ENCODE data around the gene DMD. TPM values are rescaled to one million over a fixed set of nuclear protein-coding genes. Genes with fewer than 3 reads are reported as not detected.

DMD gene
- total and polyA plus RNA-seq, 2 experiments from 2014 or later: 73.5 to 90.7 TPM

- no peak for DNase-seq (ENCODE audit: low read depth in 1 of 2, low spot score in 1 of 2)
- H3K27ac ChIP-seq: no peak overlapping the region
- no peak overlapping the region for H3K4me3 ChIP-seq
- H3K4me1 ChIP-seq (ENCODE audit: low read depth): no peaks in the 10 kb centered on the region
- no peaks in the 10 kb centered on the region for H3K36me3 ChIP-seq
- H3K27me3 ChIP-seq: no peaks in the 10 kb centered on the region
- no peaks in the 10 kb centered on the region for H3K9me3 ChIP-seq (ENCODE audit: low read depth)
- TF ChIP-seq, protein P1, sequence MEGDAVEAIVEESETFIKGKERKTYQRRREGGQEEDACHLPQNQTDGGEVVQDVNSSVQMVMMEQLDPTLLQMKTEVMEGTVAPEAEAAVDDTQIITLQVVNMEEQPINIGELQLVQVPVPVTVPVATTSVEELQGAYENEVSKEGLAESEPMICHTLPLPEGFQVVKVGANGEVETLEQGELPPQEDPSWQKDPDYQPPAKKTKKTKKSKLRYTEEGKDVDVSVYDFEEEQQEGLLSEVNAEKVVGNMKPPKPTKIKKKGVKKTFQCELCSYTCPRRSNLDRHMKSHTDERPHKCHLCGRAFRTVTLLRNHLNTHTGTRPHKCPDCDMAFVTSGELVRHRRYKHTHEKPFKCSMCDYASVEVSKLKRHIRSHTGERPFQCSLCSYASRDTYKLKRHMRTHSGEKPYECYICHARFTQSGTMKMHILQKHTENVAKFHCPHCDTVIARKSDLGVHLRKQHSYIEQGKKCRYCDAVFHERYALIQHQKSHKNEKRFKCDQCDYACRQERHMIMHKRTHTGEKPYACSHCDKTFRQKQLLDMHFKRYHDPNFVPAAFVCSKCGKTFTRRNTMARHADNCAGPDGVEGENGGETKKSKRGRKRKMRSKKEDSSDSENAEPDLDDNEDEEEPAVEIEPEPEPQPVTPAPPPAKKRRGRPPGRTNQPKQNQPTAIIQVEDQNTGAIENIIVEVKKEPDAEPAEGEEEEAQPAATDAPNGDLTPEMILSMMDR (IDR thresholded peaks at IDR 0.05; ENCODE audit: low read depth, low read length): no peak
Measured at GRCh38 chrX:32443841-32444240, 767.5 kb downstream of the DMD start.

- Histone ChIP-seq H3K27ac (no peak overlapping the region), H3K9me3 (ENCODE audit: low read depth) (no peaks in the 10 kb centered on the region), H3K36me3 (no peaks in the 10 kb centered on the region), H3K4me3 (no peak overlapping the region), H3K4me1 (ENCODE audit: low read depth) (no peaks in the 10 kb centered on the region), H3K27me3 (no peaks in the 10 kb centered on the region)
- TF ChIP-seq, protein P1 (IDR thresholded peaks at IDR 0.05; ENCODE audit: low read depth, low read length): no peak
- DNase-seq (ENCODE audit: low read depth in 1 of 2, low spot score in 1 of 2): no peak
Measured at GRCh38 chrX:32421266-32421665, 790.1 kb downstream of the DMD start.

DNA sequence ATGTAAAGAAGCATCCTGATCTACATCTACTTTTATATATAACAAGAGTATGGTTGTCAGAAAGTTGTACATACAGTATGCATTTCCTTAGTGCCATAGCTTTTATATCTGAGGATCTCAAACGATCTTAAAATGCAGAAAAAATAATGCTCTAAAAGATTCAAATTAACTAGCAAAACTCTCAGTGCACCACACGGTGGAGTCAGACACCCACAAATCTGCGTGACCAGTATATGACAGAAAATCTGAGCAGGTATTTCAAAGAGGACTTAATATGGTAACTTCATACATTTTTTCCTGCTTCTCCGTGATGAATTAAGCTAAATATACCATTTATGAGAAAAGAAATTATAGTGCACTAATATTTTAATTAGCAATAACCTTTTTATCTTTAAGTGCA is 803.0 kb downstream of the DMD start:
- Histone ChIP-seq H3K9me3 (ENCODE audit: low read depth) (no peaks in the 10 kb centered on the region), H3K27me3 (no peaks in the 10 kb centered on the region), H3K36me3 (no peaks in the 10 kb centered on the region), H3K27ac (no peak overlapping the region), H3K4me3 (no peak overlapping the region), H3K4me1 (ENCODE audit: low read depth) (no peaks in the 10 kb centered on the region)
- no peak for DNase-seq (ENCODE audit: low read depth in 1 of 2, low spot score in 1 of 2)
- TF ChIP-seq, protein P1 (IDR thresholded peaks at IDR 0.05; ENCODE audit: low read depth, low read length): no peak

DNA sequence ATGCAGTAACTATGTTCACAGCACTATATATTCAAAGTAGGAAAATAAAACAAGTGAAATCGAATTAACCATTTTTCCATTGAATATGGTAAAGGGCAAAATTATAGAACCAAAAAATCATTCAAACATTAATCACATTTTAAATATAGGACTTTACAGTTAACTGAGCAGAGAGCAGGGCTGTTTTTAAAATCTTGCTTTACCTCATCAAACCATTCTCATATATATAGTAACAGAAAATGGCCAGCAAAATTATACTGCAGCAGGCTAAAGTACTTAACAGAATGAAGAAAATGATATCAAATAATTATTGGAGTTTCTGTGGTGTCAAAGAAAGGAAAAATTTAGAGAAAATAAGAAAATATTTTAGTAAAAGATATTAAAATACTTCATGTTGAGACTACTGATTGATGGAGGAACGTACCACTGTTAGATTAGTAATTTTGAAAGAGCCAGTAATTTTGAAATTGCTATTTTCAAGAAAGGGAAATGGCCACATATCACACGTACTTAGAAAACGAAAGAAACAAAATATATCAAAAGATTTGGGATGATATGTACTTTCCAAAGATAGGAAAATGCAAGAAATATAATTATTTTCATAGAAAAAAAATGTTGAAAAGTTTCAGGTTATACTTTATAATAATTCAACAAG is 813.7 kb downstream of the DMD start:
- TF ChIP-seq, protein P1 (IDR thresholded peaks at IDR 0.05; ENCODE audit: low read depth, low read length): no peak
- Histone ChIP-seq H3K9me3 (ENCODE audit: low read depth) (no peaks in the 10 kb centered on the region), H3K27ac (no peak overlapping the region), H3K4me1 (ENCODE audit: low read depth) (peaks cover 6% of the 10 kb centered on the region), H3K27me3 (no peaks in the 10 kb centered on the region), H3K4me3 (no peak overlapping the region), H3K36me3 (no peaks in the 10 kb centered on the region)
- DNase-seq (ENCODE audit: low read depth in 1 of 2, low spot score in 1 of 2): no peak

DNA sequence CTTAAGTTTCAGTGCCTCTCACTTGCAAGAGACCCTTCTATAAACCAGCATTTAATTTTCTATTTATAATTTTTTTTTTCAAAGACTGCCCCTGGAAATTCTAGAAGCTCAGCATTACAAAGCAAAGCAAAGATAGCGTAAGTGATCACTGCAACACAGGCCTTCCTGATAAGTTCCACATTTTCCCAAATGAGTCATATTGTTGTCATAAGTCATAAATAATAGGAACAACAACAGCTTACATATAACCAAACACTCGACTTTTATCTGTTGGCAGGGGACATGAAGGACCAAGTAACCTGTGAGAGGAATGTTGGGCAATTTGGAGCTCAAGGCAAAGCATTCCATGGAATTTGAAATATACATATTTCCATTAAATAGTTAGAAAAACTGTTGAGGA is 815.5 kb downstream of the DMD start:
- H3K9me3 ChIP-seq (ENCODE audit: low read depth): no peaks in the 10 kb centered on the region
- TF ChIP-seq, protein P1 (IDR thresholded peaks at IDR 0.05; ENCODE audit: low read depth, low read length): no peak
- no peaks in the 10 kb centered on the region for H3K36me3 ChIP-seq
- H3K27me3 ChIP-seq: no peaks in the 10 kb centered on the region
- H3K4me3 ChIP-seq: no peak overlapping the region
- no peak overlapping the region for H3K27ac ChIP-seq
- peaks cover 6% of the 10 kb centered on the region for H3K4me1 ChIP-seq (ENCODE audit: low read depth)
- no peak for DNase-seq (ENCODE audit: low read depth in 1 of 2, low spot score in 1 of 2)

Data from cardiac muscle cell (in vitro differentiated cells and primary cell).